Epithelial cell of esophagus (primary cell): ENCODE data around the gene PCDHA1.

Experiments
- DNase-seq: peaks from one replicate; pipeline ENCODE4 v3.0.0; 2010; ENCODE audit warnings: low read depth
- H3K4me3 ChIP-seq: 2 replicates; pipeline ENCODE4 v1.5.1; 2011; ENCODE audit warnings: mild to moderate bottlenecking, low read length, control low read depth
- TF ChIP-seq, protein P1 (sequence below): IDR thresholded peaks from 2 replicates; pipeline ENCODE4 v1.5.1; 2011; ENCODE audit warnings: low read depth, mild to moderate bottlenecking, low read length, control low read depth, inconsistent platforms; ENCODE audit not compliant: insufficient read depth; ENCODE audit errors: missing control alignments

The PCDHA1 gene

DNA sequence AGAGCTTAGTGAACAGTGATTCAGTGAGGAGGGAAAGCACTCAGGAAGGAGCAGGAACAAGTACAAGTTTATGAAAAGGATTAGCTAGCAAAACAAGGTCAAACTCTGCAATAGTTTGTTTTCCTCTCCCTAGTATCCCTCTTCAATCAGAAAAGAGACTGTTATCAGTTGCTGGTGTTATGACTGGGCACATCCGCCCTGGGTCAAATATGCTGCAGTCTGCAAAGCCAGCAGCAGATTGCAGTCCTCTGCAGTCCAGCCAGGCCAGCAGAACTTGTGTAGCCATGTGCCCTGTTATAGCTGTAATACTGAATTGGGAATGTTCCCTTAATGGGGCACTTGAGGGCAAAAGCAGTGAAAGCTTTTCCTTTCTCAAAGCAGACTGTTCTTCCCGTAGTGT, 192.3 kb downstream of the PCDHA1 start:
- no peak overlapping the region for H3K4me3 ChIP-seq
- TF ChIP-seq, protein P1, sequence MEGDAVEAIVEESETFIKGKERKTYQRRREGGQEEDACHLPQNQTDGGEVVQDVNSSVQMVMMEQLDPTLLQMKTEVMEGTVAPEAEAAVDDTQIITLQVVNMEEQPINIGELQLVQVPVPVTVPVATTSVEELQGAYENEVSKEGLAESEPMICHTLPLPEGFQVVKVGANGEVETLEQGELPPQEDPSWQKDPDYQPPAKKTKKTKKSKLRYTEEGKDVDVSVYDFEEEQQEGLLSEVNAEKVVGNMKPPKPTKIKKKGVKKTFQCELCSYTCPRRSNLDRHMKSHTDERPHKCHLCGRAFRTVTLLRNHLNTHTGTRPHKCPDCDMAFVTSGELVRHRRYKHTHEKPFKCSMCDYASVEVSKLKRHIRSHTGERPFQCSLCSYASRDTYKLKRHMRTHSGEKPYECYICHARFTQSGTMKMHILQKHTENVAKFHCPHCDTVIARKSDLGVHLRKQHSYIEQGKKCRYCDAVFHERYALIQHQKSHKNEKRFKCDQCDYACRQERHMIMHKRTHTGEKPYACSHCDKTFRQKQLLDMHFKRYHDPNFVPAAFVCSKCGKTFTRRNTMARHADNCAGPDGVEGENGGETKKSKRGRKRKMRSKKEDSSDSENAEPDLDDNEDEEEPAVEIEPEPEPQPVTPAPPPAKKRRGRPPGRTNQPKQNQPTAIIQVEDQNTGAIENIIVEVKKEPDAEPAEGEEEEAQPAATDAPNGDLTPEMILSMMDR: no peak
- no peak for DNase-seq

- no peak overlapping the region for H3K4me3 ChIP-seq
- TF ChIP-seq, protein P1: no peak
- no peak for DNase-seq
Observed at GRCh38 chr5:140978983-140979382, 193.0 kb downstream of the PCDHA1 start.

- no peak for DNase-seq
- TF ChIP-seq, protein P1: no peak
- H3K4me3 ChIP-seq: no peak overlapping the region
Observed at GRCh38 chr5:140982083-140982716, 196.3 kb downstream of the PCDHA1 start.

DNA sequence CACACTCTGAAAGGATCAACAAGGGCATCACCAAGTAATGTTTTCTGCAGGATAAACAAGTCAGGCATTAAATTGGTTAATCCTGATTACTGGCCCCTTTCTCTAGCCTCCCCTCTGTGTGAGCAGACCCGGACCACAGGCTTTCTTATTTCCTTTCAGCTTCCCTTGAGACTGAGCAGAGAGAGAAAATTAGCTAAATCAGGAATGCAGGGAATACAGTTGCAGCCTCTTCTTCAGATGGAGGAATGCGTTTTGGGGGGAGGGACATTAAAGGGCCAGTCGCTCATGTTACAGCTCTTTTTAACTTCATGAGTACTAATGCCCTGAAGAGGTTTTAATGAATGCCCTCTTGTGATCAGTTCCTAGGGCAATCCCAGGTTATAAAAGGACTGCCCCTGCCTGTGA, 200.2 kb downstream of the PCDHA1 start:
- no peak for DNase-seq
- TF ChIP-seq, protein P1: no peak

GRCh38 chr5:140988100-140988499, 202.2 kb downstream of the PCDHA1 start:
- H3K4me3 ChIP-seq: no peak overlapping the region
- DNase-seq: no peak
- TF ChIP-seq, protein P1: no peak

More for the DNA sequence above, 200.2 kb downstream of the PCDHA1 start:
- no peak overlapping the region for H3K4me3 ChIP-seq

DNA sequence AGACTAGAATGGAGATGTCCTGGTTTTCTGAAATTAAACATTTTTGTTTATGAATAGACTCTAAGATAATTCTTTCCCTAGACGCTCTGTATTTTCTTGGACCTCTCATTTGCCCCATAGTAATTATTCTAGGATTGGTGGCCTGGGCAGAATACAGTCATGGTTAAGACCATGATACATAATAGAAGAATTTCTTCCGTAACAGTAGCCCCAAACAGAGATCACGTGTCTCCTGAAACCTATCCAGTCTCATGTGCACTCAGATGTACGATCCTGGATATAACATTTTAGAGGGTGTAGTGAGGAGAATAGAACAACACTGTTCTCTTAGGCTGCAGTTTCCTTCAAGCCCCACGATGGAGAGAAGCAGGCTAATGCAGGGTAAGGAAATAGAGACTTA, 202.7 kb downstream of the PCDHA1 start:
- H3K4me3 ChIP-seq: no peak overlapping the region
- TF ChIP-seq, protein P1: no peak
- no peak for DNase-seq
